Right atrium auricular region (tissue), 2 donors: Measurements from ENCODE around the gene NRROS. TPM values are rescaled to one million over a fixed set of nuclear protein-coding genes. Genes with fewer than 3 reads are reported as not detected.

Source experiments
- DNase-seq: peaks from one replicate; pipeline ENCODE4 v3.0.0-alpha.2; 2019; ENCODE audit warnings: low spot score
- H3K27ac ChIP-seq, 2 donors: fragments of 200-600 bp; sonication (generic); 1 replicate in 1 of 2; 2 replicates in 1 of 2; pipeline ENCODE4 v1.5.1; 2016 to 2019
- H3K27me3 ChIP-seq, 2 donors: fragments of 200-600 bp; sonication (generic); one replicate each; pipeline versions ENCODE4 v1.5.1 to v1.6.0; 2017 to 2019
- H3K36me3 ChIP-seq: fragments of 200-600 bp; sonication (generic); one replicate; pipeline ENCODE4 v1.5.1; 2016
- H3K4me1 ChIP-seq, 2 donors: fragments of 200-600 bp; sonication (generic); one replicate each; pipeline versions ENCODE4 v1.5.1 to v1.6.0; 2017 to 2019
- H3K4me3 ChIP-seq, 2 donors: fragments of 200-600 bp; sonication (generic); 1 replicate in 1 of 2; 2 replicates in 1 of 2; pipeline ENCODE4 v1.5.1; 2017 to 2019; ENCODE audit warnings: mild to moderate bottlenecking in 1 of 2, moderate library complexity in 1 of 2
- H3K9me3 ChIP-seq, 2 donors: fragments of 200-600 bp; sonication (generic); one replicate each; pipeline ENCODE4 v1.5.1; 2019
- CTCF ChIP-seq, 2 donors: fragments of 200-600 bp; sonication (generic); IDR thresholded peaks; one replicate each; pipeline ENCODE4 v1.5.1; 2019; ENCODE audit warnings: antibody characterized with exemption in 2 of 2
- total RNA-seq, 2 donors: library from RNA; depleted of rRNA; stranded (reverse); fragments of >200 nt; gene quantifications; one replicate each; pipeline ENCODE4 v1.1.0, GENCODE V29; 2016

NRROS gene
- total RNA-seq, 2 donors from 2014 or later: 2.4 to 4.8 TPM

DNA sequence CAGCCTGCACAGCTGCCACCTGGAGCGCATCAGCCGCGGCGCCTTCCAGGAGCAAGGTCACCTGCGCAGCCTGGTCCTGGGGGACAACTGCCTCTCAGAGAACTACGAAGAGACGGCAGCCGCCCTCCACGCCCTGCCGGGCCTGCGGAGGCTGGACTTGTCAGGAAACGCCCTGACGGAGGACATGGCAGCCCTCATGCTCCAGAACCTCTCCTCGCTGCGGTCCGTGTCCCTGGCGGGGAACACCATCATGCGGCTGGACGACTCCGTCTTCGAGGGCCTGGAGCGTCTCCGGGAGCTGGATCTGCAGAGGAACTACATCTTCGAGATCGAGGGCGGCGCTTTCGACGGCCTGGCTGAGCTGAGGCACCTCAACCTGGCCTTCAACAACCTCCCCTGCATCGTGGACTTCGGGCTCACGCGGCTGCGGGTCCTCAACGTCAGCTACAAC lies 20.4 kb downstream of the NRROS start:
- TF ChIP-seq CTCF (IDR thresholded peaks at IDR 0.05): no peak
- Histone ChIP-seq H3K27ac (no peak overlapping the region), H3K9me3 (no peaks in the 10 kb centered on the region), H3K4me1 (no peaks in the 10 kb centered on the region), H3K36me3 (no peaks in the 10 kb centered on the region), H3K27me3 (no peaks in the 10 kb centered on the region), H3K4me3 (no peak overlapping the region)
- DNase-seq: no peak

DNA sequence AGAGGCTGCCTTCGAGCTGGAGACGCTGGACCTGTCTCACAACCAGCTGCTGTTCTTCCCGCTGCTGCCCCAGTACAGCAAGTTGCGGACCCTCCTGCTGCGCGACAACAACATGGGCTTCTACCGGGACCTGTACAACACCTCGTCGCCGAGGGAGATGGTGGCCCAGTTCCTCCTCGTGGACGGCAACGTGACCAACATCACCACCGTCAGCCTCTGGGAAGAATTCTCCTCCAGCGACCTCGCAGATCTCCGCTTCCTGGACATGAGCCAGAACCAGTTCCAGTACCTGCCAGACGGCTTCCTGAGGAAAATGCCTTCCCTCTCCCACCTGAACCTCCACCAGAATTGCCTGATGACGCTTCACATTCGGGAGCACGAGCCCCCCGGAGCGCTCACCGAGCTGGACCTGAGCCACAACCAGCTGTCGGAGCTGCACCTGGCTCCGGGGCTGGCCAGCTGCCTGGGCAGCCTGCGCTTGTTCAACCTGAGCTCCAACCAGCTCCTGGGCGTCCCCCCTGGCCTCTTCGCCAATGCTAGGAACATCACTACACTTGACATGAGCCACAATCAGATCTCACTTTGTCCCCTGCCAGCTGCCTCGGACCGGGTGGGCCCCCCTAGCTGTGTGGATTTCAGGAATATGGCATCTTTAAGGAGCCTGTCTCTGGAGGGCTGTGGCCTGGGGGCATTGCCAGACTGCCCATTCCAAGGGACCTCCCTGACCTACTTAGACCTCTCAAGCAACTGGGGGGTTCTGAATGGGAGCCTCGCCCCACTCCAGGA lies 21.1 kb downstream of the NRROS start:
- Histone ChIP-seq H3K27me3 (no peaks in the 10 kb centered on the region), H3K27ac (no peak overlapping the region), H3K9me3 (no peaks in the 10 kb centered on the region), H3K36me3 (no peaks in the 10 kb centered on the region), H3K4me3 (no peak overlapping the region), H3K4me1 (no peaks in the 10 kb centered on the region)
- DNase-seq: no peak
- TF ChIP-seq CTCF (IDR thresholded peaks at IDR 0.05): no peak

DNA sequence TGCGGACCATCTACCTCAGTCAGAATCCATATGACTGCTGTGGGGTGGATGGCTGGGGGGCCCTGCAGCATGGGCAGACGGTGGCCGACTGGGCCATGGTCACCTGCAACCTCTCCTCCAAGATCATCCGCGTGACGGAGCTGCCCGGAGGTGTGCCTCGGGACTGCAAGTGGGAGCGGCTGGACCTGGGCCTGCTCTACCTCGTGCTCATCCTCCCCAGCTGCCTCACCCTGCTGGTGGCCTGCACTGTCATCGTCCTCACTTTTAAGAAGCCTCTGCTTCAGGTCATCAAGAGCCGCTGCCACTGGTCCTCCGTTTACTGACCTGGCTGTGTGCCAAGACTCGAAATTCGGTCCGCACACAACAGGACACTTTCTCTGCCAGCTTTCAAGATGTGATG lies 21.9 kb downstream of the NRROS start:
- no peak for DNase-seq
- peaks cover 0 to 6% of the 10 kb centered on the region in 2 donors for H3K4me1 ChIP-seq
- H3K27ac ChIP-seq: no peak overlapping the region
- no peaks in the 10 kb centered on the region for H3K36me3 ChIP-seq
- no peaks in the 10 kb centered on the region for H3K27me3 ChIP-seq
- TF ChIP-seq CTCF (IDR thresholded peaks at IDR 0.05): no peak
- no peaks in the 10 kb centered on the region for H3K9me3 ChIP-seq
- H3K4me3 ChIP-seq: no peak overlapping the region

DNA sequence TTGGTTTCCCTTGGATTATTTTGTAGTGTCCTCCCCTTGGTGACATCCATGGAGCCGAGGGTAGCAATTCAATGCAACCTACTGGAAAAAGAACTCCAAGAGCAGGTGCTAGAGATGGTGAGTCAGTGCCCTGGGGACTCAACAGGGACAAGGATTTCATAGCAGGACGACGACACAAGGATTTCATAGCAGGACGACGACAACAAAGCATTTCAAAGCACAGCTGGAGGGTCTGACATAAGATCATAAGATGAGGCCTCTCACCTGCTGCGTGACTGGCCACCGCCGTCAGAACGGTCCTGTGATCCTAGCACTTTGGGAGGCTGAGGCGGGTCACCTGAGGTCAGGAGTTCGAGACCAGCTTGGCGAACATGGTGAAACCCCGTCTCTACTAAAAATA lies 22.5 kb downstream of the NRROS start:
- Histone ChIP-seq H3K4me3 (no peak overlapping the region), H3K36me3 (no peaks in the 10 kb centered on the region), H3K9me3 (no peaks in the 10 kb centered on the region), H3K27ac (no peak overlapping the region), H3K27me3 (no peaks in the 10 kb centered on the region), H3K4me1 (peaks cover 0 to 6% of the 10 kb centered on the region in 2 donors)
- TF ChIP-seq CTCF (IDR thresholded peaks at IDR 0.05): no peak
- no peak for DNase-seq

GRCh38 chr3:196662711-196663571 lies 23.4 kb downstream of the NRROS start:
- H3K4me1 ChIP-seq: peaks cover 0 to 6% of the 10 kb centered on the region in 2 donors
- H3K4me3 ChIP-seq: no peak overlapping the region
- H3K27me3 ChIP-seq: no peaks in the 10 kb centered on the region
- no peaks in the 10 kb centered on the region for H3K9me3 ChIP-seq
- no peak for TF ChIP-seq CTCF (IDR thresholded peaks at IDR 0.05)
- DNase-seq: no peak
- no peaks in the 10 kb centered on the region for H3K36me3 ChIP-seq
- H3K27ac ChIP-seq: no peak overlapping the region
